Measurements from ENCODE around the gene CECR2.
"Not testable (repeated sequence)": the region's sequence is repeated elsewhere in the genome, so short reads cannot be mapped to it uniquely, and the experiment has no call there.

Gene CECR2

DNA sequence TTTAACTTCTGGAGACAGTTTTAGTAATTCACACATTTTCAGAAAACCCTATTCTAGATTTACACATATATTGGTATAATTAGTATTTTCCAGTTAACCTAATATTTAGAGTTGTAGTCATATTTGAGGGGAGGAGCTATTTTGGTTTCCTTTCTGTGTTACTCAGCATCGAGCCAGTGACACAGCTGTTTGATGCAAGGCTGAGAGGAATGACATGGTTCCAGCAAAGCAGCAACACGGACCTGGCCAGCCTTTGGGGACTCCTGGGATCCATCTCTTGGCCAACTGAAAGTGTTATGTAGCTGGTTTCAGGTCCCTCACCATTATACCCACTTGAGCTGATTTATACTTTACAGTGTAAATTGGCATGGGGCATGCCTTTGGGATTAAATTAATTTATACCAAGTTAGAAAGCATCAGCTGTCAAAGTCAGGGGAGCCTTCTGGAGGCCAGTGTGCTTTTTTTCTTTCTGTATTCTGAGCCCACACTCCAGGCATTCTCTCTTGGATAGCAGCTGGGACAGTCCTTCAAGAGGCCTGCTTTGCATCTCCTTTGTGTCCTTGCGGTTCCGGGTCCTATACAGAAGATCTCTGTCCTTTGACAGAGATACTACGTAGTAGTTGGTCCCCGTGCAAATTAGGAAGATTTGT is 102.8 kb downstream of the CECR2 start:
- DNase-seq: no peak

DNA sequence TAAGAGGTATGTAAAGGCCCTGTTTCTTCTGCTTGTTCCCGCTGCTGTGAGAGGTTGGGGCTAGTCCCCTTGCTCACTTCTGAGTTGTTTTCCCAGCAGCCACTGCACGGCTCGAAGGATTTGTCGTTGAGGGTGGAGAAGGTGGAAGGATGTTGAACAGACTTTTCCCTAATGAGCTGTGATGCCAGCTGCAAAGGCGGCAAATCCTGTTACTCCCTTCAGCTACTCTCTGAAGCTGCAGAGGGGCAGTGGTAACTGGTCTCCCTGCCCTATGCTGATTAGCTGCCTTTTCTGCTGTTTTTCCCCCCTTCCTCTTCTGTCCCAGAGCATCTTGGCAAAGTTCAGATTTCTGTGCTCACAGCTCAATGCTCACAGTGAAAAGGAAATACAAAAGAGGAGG is 103.7 kb downstream of the CECR2 start:
- DNase-seq: no peak

DNA sequence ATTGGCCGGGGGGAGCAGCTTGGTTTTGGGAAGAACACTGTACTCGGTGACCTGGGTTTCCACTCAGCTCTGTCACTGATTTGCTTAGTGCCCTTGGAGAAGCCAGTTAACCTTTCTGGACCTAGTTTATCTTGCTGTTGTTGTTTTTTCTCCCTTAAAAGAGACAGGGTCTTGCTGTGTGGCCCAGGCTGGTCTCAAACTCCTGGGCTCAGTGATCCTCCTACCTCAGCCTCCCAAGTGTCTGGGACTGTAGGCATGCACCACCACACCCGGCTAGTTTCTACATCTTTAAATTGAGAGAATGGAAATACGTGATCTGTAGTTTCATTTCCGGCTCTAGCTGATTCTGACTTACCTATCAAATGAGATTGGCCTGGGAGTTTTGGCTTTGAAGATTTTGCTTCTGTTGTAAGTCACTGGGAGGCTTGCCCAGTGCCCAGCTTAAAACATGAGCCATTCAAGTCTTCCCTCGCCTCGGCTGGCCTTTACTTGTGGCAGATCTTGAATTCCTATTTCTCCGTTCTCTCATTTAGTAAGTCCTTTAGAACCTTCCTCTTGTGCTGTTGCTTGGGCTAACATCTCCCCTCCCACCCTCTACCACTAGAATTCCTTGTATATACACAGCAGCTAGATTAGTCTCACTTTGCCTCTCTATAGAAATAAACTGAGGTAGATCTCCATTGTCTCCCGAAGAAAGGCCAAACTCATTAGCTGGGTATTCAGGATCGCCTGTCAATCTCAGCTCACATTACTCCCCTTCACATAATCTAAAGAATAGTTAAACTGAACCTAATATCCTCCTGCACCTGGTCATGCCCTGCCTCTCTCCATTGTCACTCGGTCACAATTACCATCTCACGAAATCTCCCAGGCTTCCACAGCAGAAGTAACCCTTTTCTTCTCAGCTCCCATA is 106.3 kb downstream of the CECR2 start:
- DNase-seq: no peak

DNA sequence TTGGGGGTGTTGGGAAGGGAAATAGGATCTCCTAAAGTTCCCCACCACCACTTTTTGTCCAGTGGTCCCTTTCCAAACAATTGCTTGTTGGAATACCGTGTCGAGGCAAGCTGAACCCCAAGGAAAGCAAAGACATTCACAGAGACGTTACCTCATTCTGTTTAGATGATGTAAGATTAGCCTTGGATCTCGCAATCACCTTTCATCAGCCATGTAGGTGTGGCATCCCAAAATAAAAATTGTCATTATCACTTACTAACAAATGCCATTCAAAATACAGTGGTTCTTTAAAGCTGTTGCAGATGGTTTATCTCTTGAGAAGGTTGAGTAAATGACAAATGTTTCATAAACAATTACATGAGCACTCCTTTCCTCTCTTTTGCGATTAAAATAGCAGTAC is 107.6 kb downstream of the CECR2 start:
- no peak for DNase-seq

DNA sequence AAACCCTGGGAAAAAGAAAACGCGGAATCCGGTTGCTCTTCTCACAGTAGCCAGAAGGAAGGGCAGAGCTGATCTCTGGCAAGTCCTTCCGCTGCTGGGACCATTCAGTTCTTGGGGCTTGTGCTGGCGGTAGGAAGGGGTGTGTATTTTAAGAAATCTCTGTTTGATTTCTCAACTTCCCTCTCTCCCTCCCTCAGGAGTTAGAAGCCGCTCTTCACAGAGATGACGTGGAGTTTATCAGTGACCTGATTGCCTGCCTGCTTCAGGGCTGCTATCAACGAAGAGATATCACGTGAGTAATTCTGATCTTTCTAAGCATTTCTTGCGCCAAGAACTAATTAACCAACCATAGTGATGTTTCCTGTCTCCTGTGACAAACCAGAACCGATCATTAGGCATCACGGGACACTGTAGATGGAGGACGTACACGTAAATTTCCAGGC is 108.2 kb downstream of the CECR2 start:
- no peak for DNase-seq

DNA sequence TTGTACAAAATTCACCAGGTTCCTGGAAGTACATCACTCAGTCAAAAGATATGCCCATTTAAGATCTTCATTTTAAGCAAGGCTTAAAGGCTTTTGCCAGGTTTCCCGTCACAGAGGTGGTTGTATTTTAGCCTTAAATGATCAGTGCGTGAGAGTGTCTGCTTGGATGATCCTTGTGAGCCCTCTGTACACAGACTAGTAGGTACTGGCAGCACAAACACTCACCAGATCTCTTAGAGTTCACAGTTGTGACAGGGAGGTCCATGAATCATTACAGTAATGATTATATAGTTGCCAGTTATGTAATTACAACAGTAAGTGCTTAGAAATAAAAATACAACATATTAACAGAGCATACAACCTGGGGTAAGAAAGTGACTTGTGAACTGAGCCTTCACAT is 109.9 kb downstream of the CECR2 start:
- DNase-seq: no peak

DNA sequence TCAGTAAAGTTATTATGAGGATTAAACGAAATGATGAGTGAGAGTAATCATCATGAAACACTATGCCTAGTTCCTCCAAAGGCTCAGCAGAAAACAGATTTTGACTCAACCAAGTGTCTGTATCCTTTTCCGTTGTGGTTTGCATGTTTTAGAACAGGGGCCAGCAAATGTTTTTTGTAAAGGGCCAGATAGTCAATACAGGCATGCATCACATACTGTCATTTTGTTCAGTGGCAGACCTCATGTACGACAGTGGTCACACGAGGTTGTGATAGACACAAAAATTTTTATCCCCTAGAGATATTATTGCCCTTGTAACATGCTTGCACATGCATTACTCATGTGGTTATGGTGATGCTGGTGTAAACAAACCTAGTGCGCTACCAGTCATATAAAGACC is 112.2 kb downstream of the CECR2 start:
- DNase-seq: no peak

DNA sequence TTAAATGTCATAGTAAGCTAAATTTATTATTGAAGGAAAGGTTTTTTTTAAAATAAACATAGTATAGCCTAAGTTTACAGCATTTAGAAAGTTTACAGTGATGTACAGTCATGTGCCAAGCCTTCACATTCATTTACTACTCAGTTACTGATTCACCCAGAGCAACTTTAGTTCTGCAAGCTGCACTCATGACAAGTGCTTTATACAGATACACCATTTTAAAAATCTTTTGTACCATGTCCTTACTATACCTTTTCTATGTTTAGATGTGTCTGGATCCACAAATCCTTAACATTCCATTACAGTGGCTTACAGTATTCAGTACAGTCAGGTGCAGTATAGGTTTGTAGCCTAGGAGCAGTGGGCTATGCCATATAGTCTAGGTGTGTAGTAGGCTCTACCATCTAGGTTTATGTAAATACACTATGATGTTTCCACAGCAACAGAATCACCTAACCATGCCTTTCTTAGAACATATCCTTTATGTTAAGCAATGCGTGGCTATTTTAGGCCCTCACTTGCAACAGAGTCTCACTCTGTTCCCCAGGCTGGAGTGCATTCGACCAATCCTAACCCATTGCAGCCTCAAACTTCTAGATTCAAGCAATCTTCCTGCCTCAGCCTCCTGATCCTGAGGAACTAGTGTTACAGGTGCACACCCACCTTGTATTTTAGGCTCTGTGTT is 114.6 kb downstream of the CECR2 start:
- DNase-seq: no peak

DNA sequence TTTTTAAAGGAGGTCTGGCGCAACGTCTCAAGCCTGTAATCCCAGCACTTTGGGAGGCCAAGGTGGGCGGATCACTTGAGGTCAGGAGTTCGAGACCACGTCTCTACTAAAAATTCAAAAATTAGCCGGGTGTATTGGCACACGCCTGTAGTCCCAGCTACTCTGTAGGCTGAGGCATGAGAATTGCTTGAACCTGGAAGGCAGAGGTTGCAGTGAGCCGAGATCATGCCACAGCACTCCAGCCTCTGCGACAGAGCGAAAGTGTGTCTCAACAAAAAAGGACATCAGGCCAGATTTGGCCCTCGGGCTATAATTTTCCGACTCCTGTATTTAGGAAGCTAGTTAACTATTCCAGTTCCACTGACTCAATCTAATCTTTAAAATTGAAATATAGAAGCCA is 115.3 kb downstream of the CECR2 start:
- no peak for DNase-seq

DNA sequence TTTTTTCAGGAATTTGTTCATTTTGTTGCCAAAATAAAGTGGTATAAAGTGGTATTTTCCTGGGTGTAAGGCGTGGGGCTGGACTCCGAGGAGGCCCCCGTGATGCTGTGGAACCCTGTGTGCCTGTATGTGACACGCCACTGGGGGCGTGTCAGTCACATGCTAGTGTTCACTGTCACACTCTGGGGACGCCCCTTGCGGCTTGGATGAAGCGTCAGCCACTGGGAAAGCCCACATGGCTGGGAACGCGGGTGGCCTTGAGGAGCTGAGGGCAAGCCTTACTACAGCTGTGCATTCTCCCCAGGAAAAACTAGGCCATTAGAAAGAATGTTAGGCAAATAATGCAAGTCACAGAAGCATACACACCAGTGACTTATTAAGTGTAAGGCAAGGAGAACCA is 117.1 kb downstream of the CECR2 start:
- DNase-seq: no peak

DNA sequence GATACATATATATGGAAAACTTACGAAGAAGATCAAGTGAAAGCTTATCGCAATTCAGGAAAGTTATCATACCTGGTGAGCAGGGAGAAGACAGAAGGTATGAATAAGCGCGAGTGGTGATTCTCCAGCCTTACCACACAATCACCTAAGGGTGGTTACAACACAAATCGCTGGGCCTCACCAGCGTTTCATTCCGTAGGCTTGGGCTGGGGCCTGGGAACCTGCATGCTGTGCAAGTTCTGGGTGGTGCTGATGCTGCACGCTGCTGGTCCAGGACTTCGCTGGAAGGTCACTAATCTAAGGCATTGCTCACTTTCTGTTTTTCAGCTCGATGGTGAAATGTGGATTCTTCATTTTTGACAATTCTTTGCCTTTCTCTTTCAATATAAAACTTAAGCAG is 117.5 kb downstream of the CECR2 start:
- DNase-seq: no peak

DNA sequence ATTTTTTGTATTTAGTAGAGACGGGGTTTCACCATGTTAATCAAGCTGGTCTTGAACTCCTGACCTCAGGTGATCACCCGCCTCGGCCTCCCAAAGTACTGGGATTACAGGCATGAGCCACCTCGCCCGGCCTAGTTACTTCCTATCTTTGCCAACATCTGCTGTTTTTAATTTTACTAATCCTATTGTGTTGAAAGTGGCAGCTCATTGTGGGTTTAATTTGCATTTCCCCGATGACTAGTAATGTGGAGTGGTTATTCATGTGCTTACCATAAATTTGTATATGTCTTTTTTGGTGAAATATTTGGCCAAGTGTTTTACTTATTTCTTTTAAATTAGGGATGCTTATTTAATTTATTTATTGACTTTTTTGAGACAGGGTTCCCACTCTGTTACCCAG is 119.8 kb downstream of the CECR2 start:
- no peak for DNase-seq

DNA sequence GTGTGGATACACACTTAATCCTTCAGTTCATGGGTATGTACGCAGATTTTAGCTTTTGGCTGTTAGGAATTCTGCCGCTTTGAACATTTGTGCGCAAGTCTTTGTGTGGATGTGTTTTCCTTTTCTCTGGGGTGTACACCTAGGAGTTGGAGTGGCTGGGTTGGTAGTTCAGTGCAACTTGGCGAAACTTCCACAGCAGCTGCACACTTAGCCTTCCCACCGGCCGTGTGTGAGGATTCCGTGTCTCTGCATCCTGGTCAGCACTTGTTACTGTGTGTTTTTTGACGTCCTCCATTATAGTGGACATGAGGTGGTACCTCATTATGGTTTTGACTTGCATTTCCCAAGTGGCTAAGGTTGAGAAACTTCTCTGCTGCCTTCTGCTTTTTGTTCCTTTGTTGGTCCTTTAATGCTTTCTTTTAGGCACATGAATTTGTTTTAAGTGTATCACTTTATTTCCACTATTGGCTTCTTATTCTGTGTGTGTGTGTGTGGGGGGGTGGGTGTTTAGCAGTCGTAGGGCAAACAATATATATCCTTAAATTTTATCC is 121.9 kb downstream of the CECR2 start:
- no peak for DNase-seq

DNA sequence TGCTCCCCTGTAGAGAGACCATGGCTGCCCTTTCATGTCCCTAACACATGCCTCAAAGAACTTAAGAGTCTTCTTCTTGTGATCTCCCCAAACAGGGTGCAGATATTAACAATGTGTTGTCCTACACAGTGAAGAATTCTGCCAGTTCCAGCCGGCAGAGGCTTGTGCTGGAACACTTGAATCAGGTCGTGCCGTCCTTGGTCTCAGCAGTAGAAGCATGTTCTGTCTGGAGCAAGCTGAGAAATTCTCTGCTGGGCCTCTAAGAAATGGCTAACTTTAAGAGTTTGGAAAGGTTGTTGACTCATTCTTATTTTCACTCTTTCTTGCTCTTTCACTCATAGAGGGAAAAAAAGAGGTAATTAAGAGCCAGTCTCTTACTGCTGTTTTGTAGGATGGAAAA is 123.0 kb downstream of the CECR2 start:
- no peak for DNase-seq

DNA sequence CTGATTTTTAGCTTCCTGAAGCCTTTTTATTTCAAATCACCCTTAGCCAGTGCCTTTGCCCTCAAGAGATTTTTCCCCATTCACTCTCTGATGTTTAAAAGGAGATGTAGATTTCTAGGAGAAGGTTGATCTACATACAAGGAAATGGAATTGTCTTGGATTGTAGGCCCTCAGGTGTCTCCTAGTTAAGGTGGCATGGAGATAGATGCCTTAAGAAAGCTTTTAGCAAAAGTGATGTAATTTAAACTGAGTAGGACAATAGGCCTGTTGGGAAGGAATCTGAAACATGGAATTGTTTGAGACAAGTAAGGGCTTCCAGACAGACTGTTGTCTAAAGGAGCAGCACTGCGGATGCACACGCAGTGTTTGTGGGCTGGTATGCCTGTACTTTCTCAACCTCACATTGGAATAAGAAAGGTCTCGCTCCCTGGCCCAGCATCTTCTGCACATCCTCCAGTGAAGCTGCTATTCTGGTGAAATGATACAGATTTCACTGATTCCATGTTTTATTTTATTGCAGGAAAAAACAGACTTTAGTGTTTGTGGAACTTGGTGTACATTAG is 124.2 kb downstream of the CECR2 start:
- DNase-seq: no peak

DNA sequence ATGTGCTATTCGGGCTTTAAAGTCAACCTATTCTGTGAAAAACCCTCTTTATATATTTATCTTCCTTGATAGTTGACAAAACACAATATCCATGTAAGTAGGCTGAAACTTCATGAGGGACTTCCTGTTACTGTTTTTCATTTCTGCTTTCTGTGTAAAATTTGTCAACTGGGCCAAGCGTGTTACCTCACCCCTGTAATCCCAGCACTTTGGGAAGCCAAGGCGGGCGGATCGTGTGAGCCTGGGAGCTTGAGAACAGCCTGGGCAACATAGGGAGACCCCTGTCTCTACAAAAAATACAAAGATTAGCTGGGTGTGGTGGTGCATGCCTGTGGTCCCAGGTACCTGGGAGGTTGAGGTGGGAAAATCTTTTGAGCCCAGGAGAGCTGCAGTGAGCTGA is 127.6 kb downstream of the CECR2 start:
- no peak for DNase-seq

DNA sequence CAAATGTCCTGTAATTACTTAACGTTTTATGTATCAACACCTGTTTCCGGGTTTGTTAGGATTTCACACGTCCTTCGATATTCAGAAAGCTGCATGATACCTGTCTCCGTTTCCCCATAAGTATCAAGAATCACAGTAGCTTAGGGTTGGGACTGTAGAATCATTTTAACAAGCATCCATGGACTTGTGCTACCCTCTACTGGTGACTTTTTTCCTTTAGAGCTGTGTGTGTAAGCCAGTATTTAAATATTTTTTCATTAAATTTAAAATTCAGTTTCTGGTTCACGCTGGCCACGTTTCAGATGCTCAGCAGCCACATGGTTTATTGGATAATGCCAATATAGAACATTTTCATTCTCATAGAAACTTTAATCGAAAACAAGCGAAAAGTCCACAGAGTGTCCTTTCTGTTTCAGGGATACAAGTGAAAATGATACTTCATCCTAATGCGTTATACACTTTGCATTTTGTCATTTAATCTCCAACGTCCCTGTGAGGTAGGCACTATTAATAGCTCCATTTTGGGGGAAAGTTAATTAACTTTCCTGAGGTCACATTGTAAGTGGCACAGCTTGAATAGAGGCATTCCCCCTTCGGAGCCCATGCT is 132.5 kb downstream of the CECR2 start:
- DNase-seq: peak in 1 of 2 experiments; percentile 4

DNA sequence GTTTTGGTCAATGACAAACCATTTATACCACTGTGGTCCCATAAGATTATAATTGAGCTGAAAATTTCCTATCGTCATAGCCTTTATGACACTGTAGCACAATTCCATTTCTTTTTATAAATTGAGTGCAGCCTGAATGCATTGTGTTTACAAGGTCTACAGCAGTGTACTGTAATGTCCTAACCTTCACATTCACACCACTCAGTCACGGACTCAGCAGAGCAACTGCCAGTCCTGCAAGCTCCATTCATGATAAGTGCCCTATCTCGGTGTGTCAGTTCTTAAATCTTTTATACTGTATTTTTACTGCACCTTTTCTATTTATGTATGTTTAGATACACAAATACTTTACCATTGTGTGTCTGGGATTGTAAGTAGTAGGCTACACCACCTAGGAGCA is 138.8 kb downstream of the CECR2 start:
- DNase-seq: no peak

DNA sequence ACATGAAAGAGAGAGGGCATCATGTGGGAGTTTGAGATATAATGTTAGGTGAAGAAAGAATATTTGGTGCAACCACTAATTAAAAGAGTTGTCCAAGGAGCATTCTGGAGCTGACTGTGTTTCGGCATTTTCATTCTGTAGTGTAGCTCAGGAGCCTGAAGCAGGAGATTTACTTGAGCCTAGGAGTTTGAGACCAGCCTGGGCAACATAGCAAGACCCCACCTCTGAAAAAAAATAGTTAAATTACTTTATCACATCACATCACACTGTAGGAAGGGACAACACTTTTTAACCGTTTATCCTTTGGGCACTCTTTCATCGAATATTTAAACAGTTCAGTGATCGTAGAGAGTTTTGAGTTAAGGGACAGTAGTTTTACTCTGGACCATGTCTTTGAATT is 143.7 kb downstream of the CECR2 start:
- DNase-seq: no peak

DNA sequence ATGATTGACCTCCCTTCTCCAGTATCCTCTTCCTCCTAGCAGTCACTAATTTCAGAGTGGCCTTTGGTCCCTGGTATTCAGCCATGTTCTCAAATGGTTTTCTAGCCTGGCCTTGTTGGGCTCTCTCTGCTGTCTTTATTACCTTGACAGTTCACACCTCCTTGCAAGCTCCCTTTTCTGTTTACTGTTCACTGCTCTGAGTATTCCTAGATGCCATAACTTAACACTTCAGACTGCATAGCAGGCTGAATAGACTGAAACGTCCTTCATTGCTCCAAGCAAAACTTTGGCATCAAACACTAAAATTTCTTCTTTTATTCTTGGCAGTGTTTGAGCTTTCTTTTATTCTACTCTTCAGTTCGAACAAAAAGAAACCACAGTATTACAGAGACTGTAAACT is 144.4 kb downstream of the CECR2 start:
- no peak for DNase-seq

DNA sequence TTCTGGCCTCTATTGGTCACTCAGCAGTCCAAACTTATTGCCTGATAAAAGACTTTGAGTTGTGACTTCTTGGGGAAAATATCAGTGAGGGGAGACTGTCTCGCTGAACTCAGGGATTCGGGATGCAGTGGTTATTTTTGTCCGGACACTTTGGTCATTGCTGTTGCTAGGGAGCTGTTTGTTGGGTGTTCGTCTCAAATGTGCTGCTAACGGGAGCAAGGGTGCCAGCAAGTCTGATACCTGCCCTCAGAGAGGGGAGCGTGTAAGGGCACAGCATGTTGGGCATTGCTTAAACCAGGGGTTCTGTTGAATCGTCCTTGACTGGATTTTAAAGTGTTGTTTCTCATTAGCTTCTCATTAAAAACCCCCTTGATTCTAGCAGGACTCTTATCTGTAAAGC is 144.8 kb downstream of the CECR2 start:
- no peak for DNase-seq

DNA sequence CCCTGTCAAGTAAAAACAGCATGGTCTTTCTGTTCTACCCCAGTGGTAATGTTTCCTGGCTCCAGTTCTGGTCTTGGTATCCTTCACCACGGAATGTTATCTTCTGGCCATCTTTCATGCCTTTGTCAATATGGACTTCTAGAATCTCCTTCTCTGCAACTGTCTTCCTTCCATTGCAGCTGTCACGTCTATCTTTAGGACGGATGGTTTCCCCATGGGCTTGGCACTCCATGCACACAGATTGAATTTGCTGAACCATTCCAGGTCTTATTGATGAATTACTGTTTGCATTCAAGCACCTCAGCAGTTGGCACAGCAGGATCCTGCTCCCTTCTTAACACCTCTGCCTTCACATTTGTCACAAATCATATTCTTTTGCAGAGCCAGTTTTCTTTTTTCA is 149.1 kb downstream of the CECR2 start:
- no peak for DNase-seq

DNA sequence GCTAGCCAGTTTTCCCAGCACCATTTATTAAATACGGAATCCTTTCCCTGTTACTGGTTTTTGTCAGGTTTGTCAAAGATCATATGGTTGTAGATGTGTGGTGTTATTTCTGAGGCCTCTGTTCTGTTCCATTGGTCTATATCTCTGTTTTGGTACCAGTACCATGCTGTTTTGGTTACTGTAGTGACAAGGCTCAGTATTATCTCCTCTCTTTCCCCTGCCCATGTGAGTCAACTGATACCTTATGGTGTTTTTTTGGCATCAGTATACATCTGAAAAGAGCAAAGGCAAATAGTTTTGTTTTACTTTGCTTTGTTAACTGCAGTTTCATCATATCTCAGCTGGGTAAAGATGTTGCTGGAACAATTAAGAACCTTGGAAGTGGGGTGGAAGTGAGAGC is 152.7 kb downstream of the CECR2 start:
- DNase-seq: not testable (repeated sequence)
